ENCODE results near the gene PHGDH. TPM values are rescaled to one million over a fixed set of nuclear protein-coding genes. Genes with fewer than 3 reads are reported as not detected.
A peak's percentile ranks its signal among the peaks of the same experiment; 100 is the strongest.

The PHGDH gene
- total and polyA plus RNA-seq, 2 of the 13 experiments (the other 11 are each of a cell fraction or from before 2014, with no cell fraction given): 95.8 to 133 TPM

GRCh38 chr1:119713039-119713748, 1.5 kb downstream of the PHGDH start (continued):
- TF ChIP-seq SMARCC2 (IDR thresholded peaks at IDR 0.05) (no peak), ZNF510 (CRISPR knock-in tag; IDR thresholded peaks at IDR 0.05; ENCODE audit: low read depth) (no peak), DRAP1 (CRISPR knock-in tag; IDR thresholded peaks at IDR 0.05) (no peak), ZNF333 (CRISPR knock-in tag; IDR thresholded peaks at IDR 0.05; ENCODE audit: borderline replicate concordance) (no peak), ZNF280B (CRISPR knock-in tag; IDR thresholded peaks at IDR 0.05; ENCODE audit: borderline replicate concordance) (no peak), SIX1 (CRISPR knock-in tag; IDR thresholded peaks at IDR 0.05; ENCODE audit: borderline replicate concordance) (peak; percentile 4; the same call in 1 of the 2 replicates), CHD2 (IDR thresholded peaks at IDR 0.05; ENCODE audit: low read depth, low read length) (no peak), SYNCRIP (IDR thresholded peaks at IDR 0.05; ENCODE audit: insufficient read depth, low read depth, low read length) (no peak), ZBTB10 (CRISPR knock-in tag; IDR thresholded peaks at IDR 0.05; ENCODE audit: borderline replicate concordance) (no peak), MIXL1 (CRISPR knock-in tag; IDR thresholded peaks at IDR 0.05) (no peak), PAWR (CRISPR knock-in tag; IDR thresholded peaks at IDR 0.05; ENCODE audit: borderline replicate concordance) (no peak), TAF1 (CRISPR knock-in tag; IDR thresholded peaks at IDR 0.05) (no peak), ZNF800 (CRISPR knock-in tag; IDR thresholded peaks at IDR 0.05) (no peak), ZNF891 (CRISPR knock-in tag; IDR thresholded peaks at IDR 0.05) (no peak), ZFP90 (CRISPR knock-in tag; IDR thresholded peaks at IDR 0.05; ENCODE audit: borderline replicate concordance) (no peak), SETDB1 (CRISPR knock-in tag; IDR thresholded peaks at IDR 0.05; ENCODE audit: borderline replicate concordance) (no peak), SP2 (CRISPR knock-in tag; IDR thresholded peaks at IDR 0.05) (no peak), PCBP2 (optimal IDR thresholded peaks at IDR 0.05; ENCODE audit: low read depth, low read length, poor library complexity, severe bottlenecking) (no peak), PAX8 (CRISPR knock-in tag; IDR thresholded peaks at IDR 0.05; ENCODE audit: borderline replicate concordance) (0 out of 2 replicates have a peak, but pooled peaks have one; percentile 48), PHF20 (CRISPR knock-in tag; IDR thresholded peaks at IDR 0.05) (no peak), SRSF9 (IDR thresholded peaks at IDR 0.05; ENCODE audit: borderline replicate concordance, insufficient read depth, low read depth, low read length, poor library complexity, severe bottlenecking) (no peak), HBP1 (CRISPR knock-in tag; IDR thresholded peaks at IDR 0.05; ENCODE audit: low read depth) (no peak)

All from HepG2 (cell line).